ENCODE measurements around the gene NPHS1.

- TF ChIP-seq EP300 (IDR thresholded peaks at IDR 0.05; ENCODE audit: borderline replicate concordance in 1 of 2, low read depth in 2 of 2, low read length in 2 of 2) (no peak), RNF2 (IDR thresholded peaks at IDR 0.05; ENCODE audit: borderline replicate concordance, low read depth, low read length, missing control alignments, poor library complexity, severe bottlenecking) (no peak), RAD21 (IDR thresholded peaks at IDR 0.05 in 1 of 2, conservative IDR thresholded peaks at IDR 0.05 in 1 of 2; ENCODE audit: low read depth in 2 of 2, low read length in 2 of 2) (no peak), POLR2AphosphoS5 (IDR thresholded peaks at IDR 0.05; ENCODE audit: low read depth, low read length) (no peak), CREB1 (IDR thresholded peaks at IDR 0.05) (no peak), POLR2A (IDR thresholded peaks at IDR 0.05; ENCODE audit: control extremely low read depth in 1 of 2, low read depth in 2 of 2, low read length in 2 of 2) (no peak), BCL11A (IDR thresholded peaks at IDR 0.05; ENCODE audit: low read depth in 2 of 2, low read length in 2 of 2) (no peak), SRF (IDR thresholded peaks at IDR 0.05; ENCODE audit: low read depth, low read length) (no peak), HDAC6 (IDR thresholded peaks at IDR 0.05; ENCODE audit: low read depth, low read length) (no peak), SUZ12 (IDR thresholded peaks at IDR 0.05; ENCODE audit: low read length) (no peak), USF2 (IDR thresholded peaks at IDR 0.05; ENCODE audit: low read length) (no peak), EGR1 (IDR thresholded peaks at IDR 0.05; ENCODE audit: borderline replicate concordance, low read depth, low read length) (no peak)
- TF ChIP-seq, protein P1, sequence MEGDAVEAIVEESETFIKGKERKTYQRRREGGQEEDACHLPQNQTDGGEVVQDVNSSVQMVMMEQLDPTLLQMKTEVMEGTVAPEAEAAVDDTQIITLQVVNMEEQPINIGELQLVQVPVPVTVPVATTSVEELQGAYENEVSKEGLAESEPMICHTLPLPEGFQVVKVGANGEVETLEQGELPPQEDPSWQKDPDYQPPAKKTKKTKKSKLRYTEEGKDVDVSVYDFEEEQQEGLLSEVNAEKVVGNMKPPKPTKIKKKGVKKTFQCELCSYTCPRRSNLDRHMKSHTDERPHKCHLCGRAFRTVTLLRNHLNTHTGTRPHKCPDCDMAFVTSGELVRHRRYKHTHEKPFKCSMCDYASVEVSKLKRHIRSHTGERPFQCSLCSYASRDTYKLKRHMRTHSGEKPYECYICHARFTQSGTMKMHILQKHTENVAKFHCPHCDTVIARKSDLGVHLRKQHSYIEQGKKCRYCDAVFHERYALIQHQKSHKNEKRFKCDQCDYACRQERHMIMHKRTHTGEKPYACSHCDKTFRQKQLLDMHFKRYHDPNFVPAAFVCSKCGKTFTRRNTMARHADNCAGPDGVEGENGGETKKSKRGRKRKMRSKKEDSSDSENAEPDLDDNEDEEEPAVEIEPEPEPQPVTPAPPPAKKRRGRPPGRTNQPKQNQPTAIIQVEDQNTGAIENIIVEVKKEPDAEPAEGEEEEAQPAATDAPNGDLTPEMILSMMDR (IDR thresholded peaks at IDR 0.05; ENCODE audit: control extremely low read depth in 1 of 3, insufficient read depth in 1 of 3, low read depth in 1 of 3, low read length in 3 of 3): no peak
- TF ChIP-seq, protein P2, sequence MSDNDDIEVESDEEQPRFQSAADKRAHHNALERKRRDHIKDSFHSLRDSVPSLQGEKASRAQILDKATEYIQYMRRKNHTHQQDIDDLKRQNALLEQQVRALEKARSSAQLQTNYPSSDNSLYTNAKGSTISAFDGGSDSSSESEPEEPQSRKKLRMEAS (IDR thresholded peaks at IDR 0.05): no peak
Measured at GRCh38 chr19:35844482-35845214, 7.7 kb downstream of the NPHS1 start.
